ENCODE measurements around the gene CATSPERE. TPM values are rescaled to one million over a fixed set of nuclear protein-coding genes. Genes with fewer than 3 reads are reported as not detected.

CATSPERE gene
- total and polyA plus RNA-seq, 4 donors = 0.18 to 2.2 (median 1.3) TPM

DNA sequence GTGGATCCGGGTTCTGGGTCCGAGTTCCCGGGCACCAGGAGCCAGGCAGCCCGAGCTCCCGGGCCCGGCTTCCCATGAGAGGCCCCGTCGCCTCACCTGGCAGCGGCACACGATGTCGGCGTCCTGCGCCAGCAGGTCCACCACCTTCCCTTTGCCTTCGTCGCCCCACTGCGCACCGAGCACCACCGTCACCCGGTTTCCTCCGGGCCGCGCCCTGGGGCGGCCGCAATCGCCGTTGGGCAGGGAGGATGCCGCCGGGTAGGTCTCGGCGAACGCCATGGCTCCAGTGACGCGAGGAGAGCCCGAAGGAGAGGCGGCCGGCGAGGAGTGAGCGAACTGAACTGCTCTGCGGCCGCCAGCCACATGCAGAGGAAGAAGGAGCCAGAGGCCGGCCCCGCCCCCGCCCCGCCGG, 9.5 kb upstream of the CATSPERE start, which contains the start of gene ADSS2:
ADSS2 (minus strand) TSS at position 371 of the 412 bp plus-strand sequence; CDS start at position 279, 92 bp downstream.
- intact Hi-C loops (cut with DNase I) = loop anchor here (5.0 to 10.0 kb wide), 4 partner anchors 124 to 413 kb away; partner anchors contain the start of genes DESI2 (in 1 of the 2) and HNRNPU (in 1 of the 2)
- Histone ChIP-seq H3K9me3 (ENCODE audit: control insufficient read depth, low read length) (no peaks in the 10 kb centered on the region), H3K4me1 (ENCODE audit: control insufficient read depth in 1 of 2, insufficient read depth in 2 of 2, low read length in 2 of 2) (peaks cover 5% of the 10 kb centered on the region in 2 donors), H3K27me3 (ENCODE audit: control insufficient read depth in 1 of 2, insufficient read depth in 2 of 2, low read length in 1 of 2) (no peaks in the 10 kb centered on the region), H3K27ac (ENCODE audit: low read depth in 1 of 2, low read length in 2 of 2) (peak within 1 kb of the TSS; percentile 85 to 93), H3K4me3 (ENCODE audit: low read length in 2 of 2) (peak within 1 kb of the TSS; percentile 61 to 94), H3K36me3 (ENCODE audit: control insufficient read depth in 1 of 2, insufficient read depth in 2 of 2, low read length in 1 of 2) (peaks cover 0 to 1% of the 10 kb centered on the region in 2 donors)
- ATAC-seq (ENCODE audit: low FRiP score) (no peak), DNase-seq (no peak)
- 0% methylated on average over 39 to 45 of the region's 45 CpGs for WGBS, 2 donors

DNA sequence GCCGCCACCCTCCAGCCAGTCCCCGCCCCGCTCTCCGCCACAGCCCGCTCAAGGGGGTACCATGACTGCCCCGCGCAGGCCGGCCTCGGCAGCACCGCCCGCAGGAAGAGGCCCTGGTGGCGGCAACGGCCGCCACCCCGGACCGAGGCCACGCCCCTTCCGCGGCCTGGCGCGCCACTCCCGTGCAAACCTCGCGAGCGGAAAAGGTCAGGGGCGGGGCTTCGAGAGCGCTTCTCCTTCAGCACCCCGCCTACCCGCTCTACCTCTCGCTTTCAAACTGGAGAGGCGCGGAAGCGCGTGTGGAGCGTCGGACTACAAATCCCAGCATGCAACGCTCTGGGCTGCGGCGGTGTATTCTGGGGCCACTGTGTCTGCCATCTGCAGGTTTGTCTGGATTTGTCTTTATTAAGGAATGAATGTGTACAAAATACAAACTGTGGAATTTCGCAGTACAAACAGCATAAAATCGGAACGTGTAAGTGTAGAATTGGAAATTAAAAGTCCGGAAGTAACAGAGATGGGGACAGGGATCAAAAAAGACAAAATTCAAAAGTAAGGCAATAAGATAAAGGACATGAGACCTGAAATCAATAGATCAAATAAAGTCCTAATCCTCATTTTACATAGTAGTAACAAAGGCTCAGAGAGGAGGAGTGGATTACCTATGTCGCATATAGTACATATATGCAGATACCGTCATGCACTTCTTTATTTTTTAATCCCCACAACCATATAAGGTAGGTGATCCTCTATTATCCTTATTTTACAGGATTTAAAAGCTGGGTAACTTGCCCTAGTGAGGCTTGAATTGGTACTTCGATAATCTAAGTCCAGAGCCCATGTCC, 8.9 kb upstream of the CATSPERE start:
- peak; percentile 100 for DNase-seq
- Histone ChIP-seq H3K4me1 (ENCODE audit: control insufficient read depth in 1 of 2, insufficient read depth in 2 of 2, low read length in 2 of 2) (peaks cover 5% of the 10 kb centered on the region in 2 donors), H3K27ac (ENCODE audit: low read depth in 1 of 2, low read length in 2 of 2) (no peak overlapping the region), H3K9me3 (ENCODE audit: control insufficient read depth, low read length) (no peaks in the 10 kb centered on the region), H3K36me3 (ENCODE audit: control insufficient read depth in 1 of 2, insufficient read depth in 2 of 2, low read length in 1 of 2) (peaks cover 0 to 1% of the 10 kb centered on the region in 2 donors), H3K4me3 (ENCODE audit: low read length in 2 of 2) (peak overlapping the region in 1 of 2 donors; percentile 40), H3K27me3 (ENCODE audit: control insufficient read depth in 1 of 2, insufficient read depth in 2 of 2, low read length in 1 of 2) (no peaks in the 10 kb centered on the region)
- intact Hi-C loops (cut with DNase I) = loop anchor here (5.0 to 10.0 kb wide), 4 partner anchors 125 to 413 kb away; partner anchors contain the start of genes DESI2 (in 1 of the 2) and HNRNPU (in 1 of the 2)
- WGBS, 2 donors = 6 to 8% methylated on average over 41 to 47 of the region's 47 CpGs
- ATAC-seq (ENCODE audit: low FRiP score) = peak; percentile 100

DNA sequence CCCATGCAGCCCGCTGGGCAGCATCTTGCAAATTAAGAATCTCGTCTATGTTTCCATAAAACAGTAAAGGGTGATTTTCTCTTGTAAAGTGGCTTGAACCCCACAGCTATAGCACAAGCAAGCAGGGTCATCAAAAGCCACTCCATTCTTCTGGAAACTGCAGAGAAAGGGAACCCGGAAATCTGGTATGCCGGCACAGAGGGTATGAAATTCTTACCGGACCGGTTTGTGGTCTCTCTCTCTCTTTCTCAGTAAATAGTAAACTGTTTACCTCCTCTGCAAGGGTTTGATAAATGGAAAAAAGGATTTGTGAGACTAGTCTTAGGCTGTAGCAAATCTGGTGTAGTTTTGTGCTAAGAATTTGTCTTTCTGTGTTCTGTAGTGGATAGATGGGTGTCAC, 6.7 kb upstream of the CATSPERE start:
- ATAC-seq (ENCODE audit: low FRiP score) = no peak
- Histone ChIP-seq H3K27me3 (ENCODE audit: control insufficient read depth in 1 of 2, insufficient read depth in 2 of 2, low read length in 1 of 2) (no peaks in the 10 kb centered on the region), H3K9me3 (ENCODE audit: control insufficient read depth, low read length) (no peaks in the 10 kb centered on the region), H3K4me3 (ENCODE audit: low read length in 2 of 2) (no peak overlapping the region), H3K36me3 (ENCODE audit: control insufficient read depth in 1 of 2, insufficient read depth in 2 of 2, low read length in 1 of 2) (peaks cover 0 to 1% of the 10 kb centered on the region in 2 donors), H3K4me1 (ENCODE audit: control insufficient read depth in 1 of 2, insufficient read depth in 2 of 2, low read length in 2 of 2) (peaks cover 0 to 3% of the 10 kb centered on the region in 2 donors), H3K27ac (ENCODE audit: low read depth in 1 of 2, low read length in 2 of 2) (no peak overlapping the region)
- 77 to 79% methylated on average over 6 of the region's 6 CpGs for whole genome bisulfite sequencing, 2 donors
- intact Hi-C loops (cut with DNase I) = loop anchor here (5.0 to 10.0 kb wide), 4 partner anchors 127 to 410 kb away; partner anchors contain the start of genes DESI2 (in 1 of the 2) and HNRNPU (in 1 of the 2)
- DNase-seq = no peak

DNA sequence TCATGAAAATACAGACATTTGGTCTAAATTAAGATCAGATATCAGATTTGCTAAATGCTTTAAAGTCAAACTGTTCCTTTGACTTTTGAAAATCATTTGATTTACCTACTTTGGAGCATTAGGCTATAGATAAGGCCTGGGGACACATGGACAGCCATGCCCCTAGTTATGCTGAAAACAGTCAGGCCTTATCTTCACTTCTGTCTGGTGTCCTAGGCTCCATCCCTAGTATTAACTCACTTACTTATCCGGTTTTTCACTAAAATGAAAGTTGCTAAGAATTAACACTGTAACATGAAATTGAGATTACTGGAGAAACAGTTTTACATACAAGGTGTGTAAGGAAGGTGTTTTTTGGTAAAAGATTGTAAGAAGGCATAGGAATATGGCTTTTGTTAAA, 4.5 kb upstream of the CATSPERE start:
- intact Hi-C loops (cut with DNase I) = loop anchor here in 1 of 2 donors (10.0 kb wide), 1 partner anchor 408 kb away; the partner anchor contains the start of gene HNRNPU
- no peaks in the 10 kb centered on the region for H3K36me3 ChIP-seq (ENCODE audit: control insufficient read depth in 1 of 2, insufficient read depth in 2 of 2, low read length in 1 of 2)
- no peak overlapping the region for H3K27ac ChIP-seq (ENCODE audit: low read depth in 1 of 2, low read length in 2 of 2)
- H3K4me3 ChIP-seq (ENCODE audit: low read length in 2 of 2) = no peak overlapping the region
- 92 to 95% methylated on average over 1 of the region's 1 CpG for WGBS, 2 donors
- H3K4me1 ChIP-seq (ENCODE audit: control insufficient read depth in 1 of 2, insufficient read depth in 2 of 2, low read length in 2 of 2) = no peaks in the 10 kb centered on the region
- no peaks in the 10 kb centered on the region for H3K9me3 ChIP-seq (ENCODE audit: control insufficient read depth, low read length)
- DNase-seq = no peak
- no peaks in the 10 kb centered on the region for H3K27me3 ChIP-seq (ENCODE audit: control insufficient read depth in 1 of 2, insufficient read depth in 2 of 2, low read length in 1 of 2)
- ATAC-seq (ENCODE audit: low FRiP score) = no peak

DNA sequence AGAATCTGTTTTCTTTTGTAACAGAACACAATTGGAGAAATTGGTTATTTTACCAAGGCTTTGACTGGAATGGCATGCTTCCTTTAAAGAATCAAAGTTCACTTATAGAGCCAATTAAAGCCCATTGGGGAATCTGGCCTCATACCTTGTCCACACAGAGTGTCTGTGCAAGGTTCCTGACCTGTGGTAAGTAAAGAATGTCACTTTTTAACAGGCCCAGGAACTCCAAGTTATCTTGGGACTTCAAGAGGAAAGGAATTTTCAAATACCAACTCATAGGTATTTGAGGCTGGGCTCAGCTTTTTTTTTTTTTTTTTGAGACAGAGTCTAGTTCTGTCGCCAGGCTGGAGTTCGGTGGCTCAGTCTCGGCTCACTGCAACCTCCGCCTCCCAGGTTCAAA, 2.3 kb upstream of the CATSPERE start:
- no peaks in the 10 kb centered on the region for H3K27me3 ChIP-seq (ENCODE audit: control insufficient read depth in 1 of 2, insufficient read depth in 2 of 2, low read length in 1 of 2)
- no peaks in the 10 kb centered on the region for H3K4me1 ChIP-seq (ENCODE audit: control insufficient read depth in 1 of 2, insufficient read depth in 2 of 2, low read length in 2 of 2)
- ATAC-seq (ENCODE audit: low FRiP score) = no peak
- H3K9me3 ChIP-seq (ENCODE audit: control insufficient read depth, low read length) = no peaks in the 10 kb centered on the region
- intact Hi-C loops (cut with DNase I) = loop anchor here in 1 of 2 donors (10.0 kb wide), 1 partner anchor 406 kb away; the partner anchor contains the start of gene HNRNPU
- 98 to 99% methylated on average over 4 of the region's 4 CpGs for WGBS, 2 donors
- no peak overlapping the region for H3K27ac ChIP-seq (ENCODE audit: low read depth in 1 of 2, low read length in 2 of 2)
- no peaks in the 10 kb centered on the region for H3K36me3 ChIP-seq (ENCODE audit: control insufficient read depth in 1 of 2, insufficient read depth in 2 of 2, low read length in 1 of 2)
- no peak overlapping the region for H3K4me3 ChIP-seq (ENCODE audit: low read length in 2 of 2)
- no peak for DNase-seq

DNA sequence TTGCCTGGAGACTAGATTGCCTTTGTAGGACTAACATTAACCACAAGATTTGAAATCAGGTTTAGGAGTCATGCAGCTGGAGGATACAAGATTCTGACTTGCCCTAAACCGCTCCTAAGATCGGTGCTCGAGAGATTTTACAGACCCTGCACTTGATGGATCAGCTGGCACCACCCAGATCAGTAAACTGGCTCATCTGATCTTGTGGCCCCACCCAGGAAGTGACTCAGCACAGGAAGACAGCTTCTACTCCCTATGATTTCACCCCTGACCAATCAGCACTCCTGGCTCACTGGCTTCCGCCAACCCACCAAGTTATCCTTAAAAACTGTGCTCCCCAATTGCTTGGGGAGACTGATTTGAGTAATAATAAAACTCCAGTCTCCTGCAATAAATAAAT, 876 bp upstream of the CATSPERE start:
- DNase-seq (no peak), ATAC-seq (ENCODE audit: low FRiP score) (no peak)
- Histone ChIP-seq H3K27ac (ENCODE audit: low read depth in 1 of 2, low read length in 2 of 2) (no peak overlapping the region), H3K9me3 (ENCODE audit: control insufficient read depth, low read length) (no peaks in the 10 kb centered on the region), H3K36me3 (ENCODE audit: control insufficient read depth in 1 of 2, insufficient read depth in 2 of 2, low read length in 1 of 2) (no peaks in the 10 kb centered on the region), H3K27me3 (ENCODE audit: control insufficient read depth in 1 of 2, insufficient read depth in 2 of 2, low read length in 1 of 2) (no peaks in the 10 kb centered on the region), H3K4me1 (ENCODE audit: control insufficient read depth in 1 of 2, insufficient read depth in 2 of 2, low read length in 2 of 2) (no peaks in the 10 kb centered on the region), H3K4me3 (ENCODE audit: low read length in 2 of 2) (no peak overlapping the region)
- intact Hi-C loops (cut with DNase I) = no loop called here
- WGBS, 2 donors = 96 to 100% methylated on average over 4 of the region's 4 CpGs

DNA sequence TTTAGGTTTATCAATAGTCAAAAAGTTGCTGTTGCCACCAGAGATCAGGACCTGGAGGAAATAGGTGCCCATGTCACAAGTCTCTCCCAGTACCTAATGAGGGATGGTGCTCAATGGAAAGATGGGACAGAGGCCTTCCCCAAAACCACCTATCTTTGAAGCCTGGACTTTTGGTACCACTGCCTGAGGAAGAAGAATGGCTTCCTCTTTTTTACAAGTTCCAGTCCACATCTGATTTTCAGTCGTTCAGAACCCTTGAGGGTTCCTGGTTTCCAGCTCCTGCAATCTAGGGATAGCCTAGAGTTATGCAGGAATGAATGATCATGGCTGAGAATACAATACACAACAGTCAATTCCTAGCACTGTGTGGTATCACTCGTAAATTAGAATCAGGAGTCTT, 5.7 kb downstream of the CATSPERE start:
- Histone ChIP-seq H3K4me3 (ENCODE audit: low read length in 2 of 2) (no peak overlapping the region), H3K4me1 (ENCODE audit: control insufficient read depth in 1 of 2, insufficient read depth in 2 of 2, low read length in 2 of 2) (no peaks in the 10 kb centered on the region), H3K27me3 (ENCODE audit: control insufficient read depth in 1 of 2, insufficient read depth in 2 of 2, low read length in 1 of 2) (no peaks in the 10 kb centered on the region), H3K27ac (ENCODE audit: low read depth in 1 of 2, low read length in 2 of 2) (no peak overlapping the region), H3K9me3 (ENCODE audit: control insufficient read depth, low read length) (no peaks in the 10 kb centered on the region), H3K36me3 (ENCODE audit: control insufficient read depth in 1 of 2, insufficient read depth in 2 of 2, low read length in 1 of 2) (no peaks in the 10 kb centered on the region)
- DNase-seq = no peak
- 82 to 89% methylated on average over 2 of the region's 2 CpGs for WGBS, 2 donors
- intact Hi-C loops (cut with DNase I) = no loop called here
- ATAC-seq (ENCODE audit: low FRiP score) = no peak

DNA sequence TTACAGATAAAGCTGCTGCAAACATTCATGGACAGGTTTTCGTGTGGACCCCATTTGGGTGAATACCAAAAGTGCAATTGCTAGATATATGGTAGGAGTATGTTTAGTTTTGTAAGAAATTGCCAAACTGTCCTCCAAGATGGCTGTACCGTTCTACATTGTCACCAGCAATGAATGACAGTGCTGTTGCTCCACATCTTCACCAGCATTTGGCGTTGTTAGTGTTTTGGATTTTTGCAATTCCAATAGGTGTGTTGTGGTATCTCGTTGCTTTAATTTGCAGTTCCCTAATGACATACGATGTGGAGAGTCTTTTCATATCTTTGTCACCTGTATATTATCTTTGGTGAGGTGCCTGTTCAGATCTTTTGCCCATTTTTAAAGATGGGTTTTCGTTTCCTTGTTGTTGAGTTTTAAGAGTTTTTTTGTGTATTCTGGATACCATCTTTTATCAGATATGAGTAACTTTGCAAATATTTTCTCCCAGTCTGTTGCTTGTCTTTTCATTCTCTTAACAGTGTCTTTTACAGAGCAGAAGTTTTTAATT, 12.1 kb downstream of the CATSPERE start:
- H3K9me3 ChIP-seq (ENCODE audit: control insufficient read depth, low read length) = no peaks in the 10 kb centered on the region
- H3K27me3 ChIP-seq (ENCODE audit: control insufficient read depth in 1 of 2, insufficient read depth in 2 of 2, low read length in 1 of 2) = no peaks in the 10 kb centered on the region
- H3K36me3 ChIP-seq (ENCODE audit: control insufficient read depth in 1 of 2, insufficient read depth in 2 of 2, low read length in 1 of 2) = no peaks in the 10 kb centered on the region
- no peak overlapping the region for H3K27ac ChIP-seq (ENCODE audit: low read depth in 1 of 2, low read length in 2 of 2)
- WGBS, 2 donors = 87 to 93% methylated on average over 6 of the region's 6 CpGs
- intact Hi-C loops (cut with DNase I) = no loop called here
- H3K4me3 ChIP-seq (ENCODE audit: low read length in 2 of 2) = no peak overlapping the region
- H3K4me1 ChIP-seq (ENCODE audit: control insufficient read depth in 1 of 2, insufficient read depth in 2 of 2, low read length in 2 of 2) = no peaks in the 10 kb centered on the region
- ATAC-seq (ENCODE audit: low FRiP score) (no peak), DNase-seq (no peak)

Measured in aorta (tissue), 5 donors.